B cell (primary cell): ENCODE measurements around the gene KDF1. TPM values are rescaled to one million over a fixed set of nuclear protein-coding genes. Genes with fewer than 3 reads are reported as not detected.

Source experiments
- ATAC-seq: fragments of 200-7000 bp; cut with Tn5 transposase; one replicate; pipeline ENCODE4 v1.10.0; 2021; ENCODE audit warnings: low read depth, mild to moderate bottlenecking, moderate number of reproducible peaks, moderate library complexity
- CTCF ChIA-PET: fragments of 350-600 bp; sonication (Branson Sonifier 250); formaldehyde crosslinking; loops from one replicate; lab custom pipeline; 2021; ENCODE audit warnings: antibody characterized with exemption, inconsistent platforms; lab: Charles Lee
- POLR2A ChIA-PET: fragments of 350-600 bp; sonication (Branson Sonifier 250); formaldehyde crosslinking; loops from one replicate; lab custom pipeline; 2021; ENCODE audit warnings: antibody characterized with exemption; lab: Charles Lee
- DNase-seq: peaks from one replicate; pipeline ENCODE4 v3.0.0; 2013
- H2AFZ ChIP-seq: 2 replicates; pipeline ENCODE4 v1.6.1; 2012; ENCODE audit warnings: mild to moderate bottlenecking, low read depth, low read length; ENCODE audit not compliant: insufficient read depth, poor library complexity, severe bottlenecking
- H3K27ac ChIP-seq, 2 donors: 1 replicate in 1 of 2; 2 replicates in 1 of 2; pipeline ENCODE4 v1.5.1; 2012 to 2013; ENCODE audit warnings: low read length in 2 of 2, mild to moderate bottlenecking in 2 of 2, moderate library complexity in 1 of 2
- H3K27me3 ChIP-seq, 4 experiments: fragments of 200-600 bp in 1 of 4; sonication (generic) in 1 of 4; replicated peaks in 1 of 4; 1 replicate in 2 of 4; 2 replicates in 2 of 4; pipeline versions ENCODE4 v1.6.1 to v1.7.0; 2013 to 2016; ENCODE audit warnings: low read length in 3 of 4, mild to moderate bottlenecking in 2 of 4, mixed read lengths in 1 of 4, moderate library complexity in 1 of 4; ENCODE audit not compliant: insufficient read depth in 4 of 4, control insufficient read depth in 3 of 4; ENCODE audit errors: control extremely low read depth in 1 of 4
- H3K36me3 ChIP-seq, 2 experiments: replicated peaks in 1 of 2; 1 replicate in 1 of 2; 2 replicates in 1 of 2; pipeline versions ENCODE4 v1.6.1 to v1.7.1; 2013; ENCODE audit warnings: low read length in 1 of 2; ENCODE audit not compliant: insufficient read depth in 2 of 2, control insufficient read depth in 1 of 2; ENCODE audit errors: control extremely low read depth in 1 of 2, extremely low read depth in 1 of 2
- H3K4me1 ChIP-seq, 2 donors: fragments of 200-600 bp in 1 of 2; sonication (generic) in 1 of 2; 1 replicate in 1 of 2; 2 replicates in 1 of 2; pipeline versions ENCODE4 v1.5.1 to v1.6.1; 2013 to 2017; ENCODE audit warnings: low read length in 2 of 2; ENCODE audit not compliant: control insufficient read depth in 2 of 2, insufficient read depth in 2 of 2
- H3K4me2 ChIP-seq: replicated peaks from 2 replicates; pipeline ENCODE3; 2012; ENCODE audit warnings: mild to moderate bottlenecking, low read depth, low read length; ENCODE audit not compliant: poor library complexity, severe bottlenecking
- H3K4me3 ChIP-seq, 5 experiments: fragments of 200-600 bp in 1 of 5; sonication (generic) in 1 of 5; 1 replicate in 3 of 5; 2 replicates in 2 of 5; pipeline versions ENCODE4 v1.5.1 to v1.7.0; 2011 to 2016; ENCODE audit warnings: low read length in 4 of 5, mild to moderate bottlenecking in 4 of 5, low read depth in 2 of 5, control low read depth in 1 of 5, moderate library complexity in 1 of 5; ENCODE audit not compliant: insufficient read depth in 1 of 5; ENCODE audit errors: control extremely low read depth in 1 of 5, extremely low read depth in 1 of 5
- H3K79me2 ChIP-seq: fragments of 200-600 bp; sonication (generic); one replicate; pipeline ENCODE4 v1.6.0; 2016; ENCODE audit warnings: low read length; ENCODE audit not compliant: control insufficient read depth, insufficient read depth
- H3K9ac ChIP-seq: fragments of 200-600 bp; sonication (generic); 2 replicates; pipeline ENCODE4 v1.6.1; 2017; ENCODE audit warnings: mild to moderate bottlenecking, low read length, moderate library complexity
- H3K9me3 ChIP-seq, 3 donors: one replicate each; pipeline versions ENCODE4 v1.6.1 to v1.7.1; 2013; ENCODE audit warnings: low read length in 2 of 3; ENCODE audit not compliant: control insufficient read depth in 2 of 3, insufficient read depth in 1 of 3; ENCODE audit errors: control extremely low read depth in 1 of 3
- H4K20me1 ChIP-seq: 2 replicates; pipeline ENCODE4 v1.6.0; 2012; ENCODE audit warnings: mild to moderate bottlenecking, low read length; ENCODE audit not compliant: insufficient read depth, control insufficient read depth, poor library complexity, severe bottlenecking
- H3K27ac Mint-ChIP-seq: one replicate; pipeline ENCODE4 v1.8.0; 2021; ENCODE audit warnings: mixed read lengths
- H3K27me3 Mint-ChIP-seq: one replicate; pipeline ENCODE4 v1.8.0; 2021; ENCODE audit warnings: mixed read lengths
- H3K4me1 Mint-ChIP-seq: one replicate; pipeline ENCODE4 v1.8.0; 2021; ENCODE audit warnings: mixed read lengths
- H3K4me3 Mint-ChIP-seq: one replicate; pipeline ENCODE4 v1.8.0; 2021; ENCODE audit warnings: mixed read lengths
- H3K9me3 Mint-ChIP-seq: one replicate; pipeline ENCODE4 v1.8.0; 2022; ENCODE audit warnings: mixed read lengths; ENCODE audit not compliant: insufficient read depth
- EZH2 ChIP-seq: IDR thresholded peaks from 2 replicates; pipeline ENCODE4 v1.6.1; 2012; ENCODE audit warnings: borderline replicate concordance, low read depth, mild to moderate bottlenecking, moderate library complexity, low read length; ENCODE audit not compliant: insufficient read depth, poor library complexity, severe bottlenecking
- WGBS: methylation state at CpG from one replicate; pipeline ENCODE4 v1.1.5; 2013; ENCODE audit warnings: missing lambda C conversion rate; ENCODE audit not compliant: insufficient coverage; 5-methylcytosine and 5-hydroxymethylcytosine counted together
- intact Hi-C: fragments of 100-400 bp; cut with micrococcal nuclease; formaldehyde crosslinking; loops from one replicate; pipeline ENCODE4 v1.10.0; 2022
- polyA plus RNA-seq: library from polyadenylated mRNA; depleted of rRNA; stranded (reverse); fragments of >200 nt; gene quantifications from 2 replicates; pipeline ENCODE4 v1.2.3, GENCODE V29; 2012
- total RNA-seq, 2 donors: library from RNA; stranded (reverse); fragments of 120-200 nt in 1 of 2; gene quantifications; 1 replicate in 1 of 2; 2 replicates in 1 of 2; pipeline versions ENCODE4 v1.2.3 to v1.2.4, GENCODE V29; 2013 to 2022
- TF ChIP-seq, protein P1 (sequence below): fragments of 200-600 bp; IDR thresholded peaks from one replicate; pipeline ENCODE4 v1.8.0; 2022; ENCODE audit warnings: antibody characterized with exemption, mild to moderate bottlenecking

KDF1 gene
- total and polyA plus RNA-seq, 2 donors (not counting 1 experiment from before 2014, with no cell fraction given) = 0.74 to 2.6 TPM

DNA sequence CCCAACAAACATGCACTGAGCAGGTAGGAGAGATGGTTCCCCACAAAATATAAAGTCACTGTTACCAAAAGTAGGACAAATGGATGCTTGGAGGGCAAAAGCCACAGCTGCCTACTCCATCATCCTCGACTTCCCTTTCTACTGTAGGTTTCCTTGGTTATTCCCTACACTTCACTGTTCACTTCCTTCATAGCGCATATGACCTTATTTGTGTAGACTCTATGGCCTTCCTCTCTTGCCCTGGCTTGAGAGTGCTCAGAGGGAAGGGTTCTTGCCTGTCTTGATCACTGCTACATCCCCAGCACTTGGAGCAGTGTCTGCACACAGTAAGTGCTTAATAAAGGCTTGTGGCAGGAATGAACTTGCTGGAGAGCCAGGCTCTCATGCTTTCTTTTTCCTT, 18.6 kb upstream of the KDF1 start:
- intact Hi-C loops = no loop called here
- Histone ChIP-seq H4K20me1 (no peaks in the 10 kb centered on the region), H3K9ac (no peak overlapping the region), H2AFZ (no peak overlapping the region), H3K27ac (no peak overlapping the region), H3K4me3 (no peak overlapping the region), H3K27me3 (peaks cover 0 to 4% (median 3%) of the 10 kb centered on the region in 4 experiments), H3K36me3 (no peaks in the 10 kb centered on the region), H3K4me2 (no peak overlapping the region), H3K79me2 (no peaks in the 10 kb centered on the region), H3K4me1 (no peaks in the 10 kb centered on the region), H3K9me3 (no peaks in the 10 kb centered on the region)
- CTCF ChIA-PET = no interaction called here
- DNase-seq = no peak
- POLR2A ChIA-PET = no interaction called here
- WGBS = 50% methylated on average over 2 of the region's 2 CpGs
- Mint-ChIP-seq H3K27ac (no peak overlapping the region), H3K9me3 (no peaks in the 10 kb centered on the region), H3K4me1 (no peaks in the 10 kb centered on the region), H3K27me3 (peaks cover 17% of the 10 kb centered on the region), H3K4me3 (no peak overlapping the region)
- ATAC-seq = no peak
- TF ChIP-seq, protein P1, sequence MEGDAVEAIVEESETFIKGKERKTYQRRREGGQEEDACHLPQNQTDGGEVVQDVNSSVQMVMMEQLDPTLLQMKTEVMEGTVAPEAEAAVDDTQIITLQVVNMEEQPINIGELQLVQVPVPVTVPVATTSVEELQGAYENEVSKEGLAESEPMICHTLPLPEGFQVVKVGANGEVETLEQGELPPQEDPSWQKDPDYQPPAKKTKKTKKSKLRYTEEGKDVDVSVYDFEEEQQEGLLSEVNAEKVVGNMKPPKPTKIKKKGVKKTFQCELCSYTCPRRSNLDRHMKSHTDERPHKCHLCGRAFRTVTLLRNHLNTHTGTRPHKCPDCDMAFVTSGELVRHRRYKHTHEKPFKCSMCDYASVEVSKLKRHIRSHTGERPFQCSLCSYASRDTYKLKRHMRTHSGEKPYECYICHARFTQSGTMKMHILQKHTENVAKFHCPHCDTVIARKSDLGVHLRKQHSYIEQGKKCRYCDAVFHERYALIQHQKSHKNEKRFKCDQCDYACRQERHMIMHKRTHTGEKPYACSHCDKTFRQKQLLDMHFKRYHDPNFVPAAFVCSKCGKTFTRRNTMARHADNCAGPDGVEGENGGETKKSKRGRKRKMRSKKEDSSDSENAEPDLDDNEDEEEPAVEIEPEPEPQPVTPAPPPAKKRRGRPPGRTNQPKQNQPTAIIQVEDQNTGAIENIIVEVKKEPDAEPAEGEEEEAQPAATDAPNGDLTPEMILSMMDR = no peak
- no peak for TF ChIP-seq EZH2

DNA sequence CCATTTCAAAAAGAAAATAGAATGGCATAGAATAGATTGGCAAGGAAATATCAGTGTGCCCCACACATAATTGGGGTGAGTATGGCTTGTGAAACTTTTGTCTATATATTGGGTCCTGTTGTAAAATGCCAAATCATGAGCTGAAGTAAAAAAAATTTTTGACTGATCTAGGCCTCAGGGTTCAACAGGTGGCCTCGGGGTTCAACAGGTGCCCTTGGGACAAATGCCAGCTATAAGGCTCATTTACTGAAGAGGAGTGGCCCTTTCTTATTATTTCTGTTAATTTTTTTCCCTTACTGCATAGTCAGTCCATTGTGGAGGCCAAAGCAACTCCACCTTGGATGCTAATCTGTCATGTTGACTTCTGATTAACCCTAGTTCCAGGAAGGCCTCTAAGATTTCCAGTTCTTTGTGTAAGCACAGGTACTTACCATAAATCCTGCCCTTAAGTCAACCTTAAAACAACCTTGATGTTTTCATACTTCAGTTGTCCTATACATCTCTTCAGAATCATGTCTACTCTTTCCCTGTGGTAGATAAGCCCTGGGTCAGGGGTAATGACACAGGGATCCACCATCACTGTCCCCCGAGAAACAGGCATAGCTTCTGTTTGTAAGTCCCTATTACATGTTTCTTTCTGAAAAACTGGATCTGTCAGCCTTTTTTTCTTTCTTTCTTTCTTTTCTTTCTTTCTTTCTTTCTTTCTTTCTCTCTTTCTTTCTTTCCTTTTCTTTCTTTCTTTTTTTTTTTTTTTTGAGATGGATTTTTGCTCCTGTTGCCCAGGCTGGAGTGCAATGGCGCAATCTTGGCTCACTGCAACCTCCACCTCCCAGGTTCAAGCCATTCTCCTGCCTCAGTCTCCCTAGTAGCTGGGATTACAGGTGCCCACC, 16.6 kb upstream of the KDF1 start:
- H3K79me2 ChIP-seq = no peaks in the 10 kb centered on the region
- H4K20me1 ChIP-seq = no peaks in the 10 kb centered on the region
- ChIA-PET POLR2A (no interaction called here), CTCF (no interaction called here)
- H3K4me1 ChIP-seq = no peaks in the 10 kb centered on the region
- Mint-ChIP-seq H3K4me1 (no peaks in the 10 kb centered on the region), H3K4me3 (no peak overlapping the region), H3K27me3 (peaks cover 11% of the 10 kb centered on the region), H3K9me3 (no peaks in the 10 kb centered on the region), H3K27ac (peak overlapping the region; percentile 23)
- H3K27ac ChIP-seq = no peak overlapping the region
- DNase-seq (no peak), ATAC-seq (no peak)
- H3K9ac ChIP-seq = no peak overlapping the region
- no peak overlapping the region for H3K4me2 ChIP-seq
- WGBS = no CpG with 5 or more reads among the region's 3 CpGs
- intact Hi-C loops = no loop called here
- H3K4me3 ChIP-seq = no peak overlapping the region
- no peaks in the 10 kb centered on the region for H3K9me3 ChIP-seq
- TF ChIP-seq, protein P1 = no peak
- TF ChIP-seq EZH2 = no peak
- no peaks in the 10 kb centered on the region for H3K36me3 ChIP-seq
- no peak overlapping the region for H2AFZ ChIP-seq
- H3K27me3 ChIP-seq = peaks cover 0 to 4% (median 3%) of the 10 kb centered on the region in 4 experiments
